HG03432 (cell line): ENCODE results near the gene POMP.

Experiments used
- ATAC-seq: cut with Tn5 transposase; IDR thresholded peaks from one replicate; pipeline ENCODE4 v1.9.1; 2021; ENCODE audit warnings: mild to moderate bottlenecking, moderate library complexity; ENCODE audit not compliant: unreplicated experiment

Gene POMP

GRCh38 chr13:28658796-28659620 is at the start of gene POMP:
POMP (plus strand) TSS chr13:28659130; CDS start chr13:28659185, 55 bp downstream.
- ATAC-seq: peak; percentile 92

GRCh38 chr13:28609381-28609780 is 49.5 kb upstream of the POMP start:
- ATAC-seq: no peak

GRCh38 chr13:28609926-28610325 is 49.0 kb upstream of the POMP start:
- ATAC-seq: no peak

GRCh38 chr13:28610996-28611395 is 47.9 kb upstream of the POMP start:
- no peak for ATAC-seq

GRCh38 chr13:28611654-28612131 is 47.2 kb upstream of the POMP start:
- ATAC-seq: no peak

GRCh38 chr13:28613562-28613961 is 45.4 kb upstream of the POMP start:
- no peak for ATAC-seq

- no peak for ATAC-seq
Observed at GRCh38 chr13:28615916-28616446, 42.9 kb upstream of the POMP start.

- no peak for ATAC-seq
Observed at GRCh38 chr13:28618230-28618994, 40.5 kb upstream of the POMP start.

GRCh38 chr13:28620011-28620830 is 38.7 kb upstream of the POMP start:
- ATAC-seq: no peak

GRCh38 chr13:28621449-28621848 is 37.5 kb upstream of the POMP start:
- no peak for ATAC-seq

GRCh38 chr13:28622286-28622685 is 36.6 kb upstream of the POMP start:
- no peak for ATAC-seq

- ATAC-seq: no peak
Observed at GRCh38 chr13:28623782-28624706, 34.9 kb upstream of the POMP start.

GRCh38 chr13:28624707-28625432 is 34.1 kb upstream of the POMP start:
- no peak for ATAC-seq

GRCh38 chr13:28626266-28626665 is 32.7 kb upstream of the POMP start:
- ATAC-seq: no peak

GRCh38 chr13:28628241-28628640 is 30.7 kb upstream of the POMP start:
- no peak for ATAC-seq

- no peak for ATAC-seq
Observed at GRCh38 chr13:28630869-28631268, 28.1 kb upstream of the POMP start.

- ATAC-seq: no peak
Observed at GRCh38 chr13:28631801-28632200, 27.1 kb upstream of the POMP start.

GRCh38 chr13:28636069-28636468 is 22.9 kb upstream of the POMP start:
- ATAC-seq: no peak

- peak; percentile 53 for ATAC-seq
Observed at GRCh38 chr13:28636677-28637317, 22.1 kb upstream of the POMP start.
